GM12878 (cell line): ENCODE measurements around the gene CEACAM3. TPM values are rescaled to one million over a fixed set of nuclear protein-coding genes. Genes with fewer than 3 reads are reported as not detected.

Source experiments
- ATAC-seq: fragments of 200-7000 bp; cut with Tn5 transposase; 3 replicates; pipeline ENCODE4 v1.9.1; 2020; ENCODE audit warnings: mild to moderate bottlenecking, moderate library complexity
- BruUV-seq: library from RNA; stranded (reverse); fragments of 400-500 nt; replicated peaks from 2 replicates; lab custom pipeline; 2021; lab: Mats Ljungman, UMichigan
- CTCF ChIA-PET: fragments of 300-600 bp; sonication (Branson Sonifier 250); formaldehyde crosslinking; extraction: SDS; loops from one replicate; lab custom pipeline; 2021; ENCODE audit warnings: inconsistent platforms; lab: Yijun Ruan, JAX
- POLR2A ChIA-PET: fragments of 350-600 bp; formaldehyde crosslinking; extraction: SDS; loops from one replicate; lab custom pipeline; 2021; ENCODE audit warnings: inconsistent platforms; lab: Charles Lee
- RAD21 ChIA-PET: fragments of 300-600 bp; sonication (Branson Sonifier 250); formaldehyde crosslinking; loops from one replicate; lab custom pipeline; 2023; ENCODE audit warnings: antibody characterized with exemption; ENCODE audit not compliant: unreplicated experiment; lab: Charles Lee
- SMC1A ChIA-PET: fragments of 300-600 bp; sonication (Branson Sonifier 250); formaldehyde crosslinking; loops from one replicate; lab custom pipeline; 2023; ENCODE audit not compliant: unreplicated experiment, uncharacterized antibody; lab: Charles Lee
- DNase-seq: peaks from one replicate; pipeline ENCODE4 v3.0.0-alpha.2; 2011; ENCODE audit warnings: low read depth, low spot score
- FAIRE-seq: peaks from 3 replicates; lab custom pipeline; 2011; peaks lifted over from hg19 to GRCh38; lab: Jason Lieb, UNC
- H2AFZ ChIP-seq: 2 replicates; pipeline ENCODE4 v1.6.0; 2011; ENCODE audit warnings: low read depth, low read length, control low read depth; ENCODE audit not compliant: control insufficient read depth
- H3K27ac ChIP-seq: 2 replicates; pipeline ENCODE4 v1.5.1; 2011; ENCODE audit warnings: control low read depth; ENCODE audit not compliant: control insufficient read depth, insufficient read depth
- H3K27me3 ChIP-seq, 2 experiments: replicated peaks in 1 of 2; 2 replicates each; pipeline versions ENCODE4 v1.6.0 to v1.6.1; 2011; ENCODE audit warnings: low read length in 1 of 2; ENCODE audit not compliant: control insufficient read depth in 2 of 2, insufficient read depth in 2 of 2
- H3K36me3 ChIP-seq, 2 experiments: 2 replicates each; pipeline ENCODE4 v1.5.1; 2011; ENCODE audit warnings: low read length in 1 of 2; ENCODE audit not compliant: control insufficient read depth in 2 of 2, insufficient read depth in 2 of 2
- H3K4me1 ChIP-seq: 2 replicates; pipeline ENCODE4 v1.6.1; 2011; ENCODE audit warnings: mild to moderate bottlenecking, low read length, moderate library complexity, mixed read lengths; ENCODE audit not compliant: control insufficient read depth, insufficient read depth
- H3K4me2 ChIP-seq: 2 replicates; pipeline ENCODE4 v1.6.0; 2011; ENCODE audit warnings: control low read depth; ENCODE audit not compliant: control insufficient read depth, insufficient read depth
- H3K4me3 ChIP-seq: fragments of 200-600 bp; sonication (generic); 2 replicates; pipeline ENCODE4 v1.5.1; 2016
- H3K79me2 ChIP-seq: 2 replicates; pipeline ENCODE4 v1.6.0; 2011; ENCODE audit warnings: low read length; ENCODE audit not compliant: control insufficient read depth, insufficient read depth
- H3K9ac ChIP-seq: 2 replicates; pipeline ENCODE4 v1.8.0; 2011; ENCODE audit warnings: low read length, control low read depth, mixed read lengths; ENCODE audit not compliant: control insufficient read depth, insufficient read depth
- H3K9me3 ChIP-seq: replicated peaks from 3 replicates; pipeline ENCODE4 v1.5.1; 2011; ENCODE audit warnings: mild to moderate bottlenecking, low read length; ENCODE audit not compliant: control insufficient read depth, insufficient read depth
- H4K20me1 ChIP-seq: 2 replicates; pipeline ENCODE4 v1.6.0; 2011; ENCODE audit not compliant: control insufficient read depth, insufficient read depth
- CEBPB ChIP-seq, 2 experiments: fragments of 150-350 bp in 1 of 2; IDR thresholded peaks; 2 replicates each; pipeline ENCODE4 v1.6.1; 2012 to 2014; ENCODE audit warnings: low read depth in 2 of 2, low read length in 2 of 2, borderline replicate concordance in 1 of 2, inconsistent platforms in 1 of 2
- E2F4 ChIP-seq: IDR thresholded peaks from 2 replicates; pipeline ENCODE4 v1.6.1; 2012; ENCODE audit warnings: low read depth, low read length, improper control_type of control experiment
- PML ChIP-seq: IDR thresholded peaks from 2 replicates; pipeline ENCODE4 v1.6.1; 2012; ENCODE audit warnings: low read length, inconsistent platforms
- SMAD5 ChIP-seq: IDR thresholded peaks from 2 replicates; pipeline ENCODE4 v1.6.1; 2016; ENCODE audit warnings: antibody characterized with exemption, low read depth
- SMC3 ChIP-seq: IDR thresholded peaks from 2 replicates; pipeline ENCODE4 v1.6.1; 2011; ENCODE audit warnings: low read length, improper control_type of control experiment, borderline replicate concordance
- STAT3 ChIP-seq: IDR thresholded peaks from 2 replicates; pipeline ENCODE4 v1.6.1; 2011; ENCODE audit warnings: low read depth, low read length, improper control_type of control experiment
- SUPT20H ChIP-seq: IDR thresholded peaks from 2 replicates; pipeline ENCODE4 v1.6.1; 2011; ENCODE audit warnings: low read depth, mild to moderate bottlenecking, low read length, moderate library complexity, borderline replicate concordance; ENCODE audit not compliant: control insufficient read depth
- SUZ12 ChIP-seq: fragments of 200-600 bp; sonication (generic); IDR thresholded peaks from one replicate; pipeline ENCODE4 v1.6.1; 2018; ENCODE audit warnings: antibody characterized with exemption, mild to moderate bottlenecking; ENCODE audit not compliant: unreplicated experiment
- ZNF687 ChIP-seq: fragments of 450-650 bp; IDR thresholded peaks from 2 replicates; pipeline ENCODE4 v1.6.1; 2017; ENCODE audit warnings: mild to moderate bottlenecking, moderate library complexity
- WGBS: methylation state at CpG from one replicate; pipeline ENCODE4 v1.1.6; 2016; ENCODE audit warnings: low lambda C conversion rate; ENCODE audit not compliant: insufficient replicate concordance, insufficient coverage; ENCODE audit errors: missing lambda C conversion rate; 5-methylcytosine and 5-hydroxymethylcytosine counted together
- in situ Hi-C: fragments of 300-500 bp; cut with MboI; formaldehyde crosslinking; loops from 9 replicates; pipeline ENCODE4 v1.14.3; 2018; ENCODE audit warnings: mixed read lengths
- intact Hi-C: fragments of 100-400 bp; cut with micrococcal nuclease; formaldehyde crosslinking; loops from one replicate; pipeline ENCODE4 v1.14.2; 2022; ENCODE audit not compliant: unreplicated experiment
- polyA plus RNA-seq, 11 experiments: library from polyadenylated mRNA; depleted of rRNA in 4 of 11; unstranded in 6 of 11; stranded (reverse) in 5 of 11; fragments of >200 nt; fragmentation: Nextera tagmentation in 4 of 11; fragmentation: Illumina TruSeq in 1 of 11; extraction: Ambion mirVana in 4 of 11; extraction: Trizol in 1 of 11; gene quantifications; 1 replicate in 1 of 11; 2 replicates in 10 of 11; pipeline versions ENCODE4 v1.2.1 to v1.2.3, GENCODE V29; 2011 to 2016; ENCODE audit warnings: inconsistent platforms in 2 of 11, missing spikeins in 2 of 11, low read depth in 1 of 11
- total RNA-seq, 4 experiments: library from RNA; depleted of rRNA in 3 of 4; stranded (reverse); fragments of >200 nt in 3 of 4; fragmentation: Illumina TruSeq in 1 of 4; extraction: Trizol in 1 of 4; gene quantifications; 2 replicates each; pipeline versions ENCODE4 v1.2.1 to v1.2.3, GENCODE V29; 2013 to 2021

Gene CEACAM3
- total and polyA plus RNA-seq, 10 of the 15 experiments (the other 5 are each of a cell fraction or from before 2014, with no cell fraction given), result not detected

GRCh38 chr19:41847351-41848105, 51.1 kb downstream of the CEACAM3 start:
- 55% methylated on average over 19 of the region's 19 CpGs for WGBS
- Histone ChIP-seq H3K4me1 (no peaks in the 10 kb centered on the region), H3K79me2 (no peaks in the 10 kb centered on the region), H3K9me3 (no peaks in the 10 kb centered on the region), H2AFZ (no peak overlapping the region), H4K20me1 (no peaks in the 10 kb centered on the region), H3K9ac (no peak overlapping the region), H3K4me3 (no peak overlapping the region), H3K36me3 (no peaks in the 10 kb centered on the region), H3K27ac (no peak overlapping the region), H3K27me3 (peaks cover 1 to 5% of the 10 kb centered on the region in 2 experiments; a peak in 3 of 4 replicates), H3K4me2 (no peak overlapping the region)
- intact Hi-C loops (no loop called here), in situ Hi-C loops (no loop called here)
- BruUV-seq, result no TSS peak
- FAIRE-seq (no peak), ATAC-seq (no peak), DNase-seq (no peak)
- RAD21 ChIA-PET, result no interaction called here
- POLR2A ChIA-PET, result no interaction called here
- SMC1A ChIA-PET, result no interaction called here
- CTCF ChIA-PET, result interaction anchor here (0.7 kb wide), 1 partner anchor 12 kb away, joined by 3 read pairs; no protein-coding TSS in a partner anchor
- no peak for TF ChIP-seq STAT3
- no peak for TF ChIP-seq SMAD5
- no peak for TF ChIP-seq PML
- TF ChIP-seq ZNF687, result no peak
- no peak for TF ChIP-seq SUZ12
- no peak for TF ChIP-seq SUPT20H
- TF ChIP-seq CEBPB (IDR thresholded peaks at IDR 0.05; ENCODE audit: borderline replicate concordance in 1 of 2, low read depth in 2 of 2, low read length in 2 of 2), result no peak
- TF ChIP-seq SMC3, result no peak
- no peak for TF ChIP-seq E2F4
